Stimulated activated CD4-positive, alpha-beta T cell treated with anti-CD3 and anti-CD28 coated beads, Interleukin-1b, Interleukin-23, amount 100 ng/mL, for 24 hours (primary cell): ENCODE data around the gene AMOTL2.

Experiments
- DNase-seq, 4 experiments: peaks; one replicate each; pipeline ENCODE4 v3.0.0-alpha.2; 2020; ENCODE audit warnings: low read depth in 4 of 4, low spot score in 1 of 4

Gene AMOTL2

GRCh38 chr3:134336587-134336986 is 37.7 kb downstream of the AMOTL2 start:
- no peak for DNase-seq

GRCh38 chr3:134334901-134335280 is 39.4 kb downstream of the AMOTL2 start:
- no peak for DNase-seq

GRCh38 chr3:134334231-134334900 is 39.9 kb downstream of the AMOTL2 start:
- no peak for DNase-seq

GRCh38 chr3:134333522-134334181 is 40.6 kb downstream of the AMOTL2 start:
- no peak for DNase-seq

- no peak for DNase-seq
Observed at GRCh38 chr3:134332344-134332743, 41.9 kb downstream of the AMOTL2 start.

GRCh38 chr3:134331811-134332199 is 42.4 kb downstream of the AMOTL2 start:
- DNase-seq, result no peak

- DNase-seq, result no peak
Observed at GRCh38 chr3:134330883-134331810, 43.1 kb downstream of the AMOTL2 start.

- no peak for DNase-seq
Observed at GRCh38 chr3:134328846-134329245, 45.4 kb downstream of the AMOTL2 start.

- DNase-seq, result no peak
Observed at GRCh38 chr3:134328147-134328591, 46.1 kb downstream of the AMOTL2 start.

GRCh38 chr3:134327594-134327975 is 46.7 kb downstream of the AMOTL2 start:
- no peak for DNase-seq

- DNase-seq, result no peak
Observed at GRCh38 chr3:134326760-134327593, 47.3 kb downstream of the AMOTL2 start.

GRCh38 chr3:134326126-134326525 is 48.1 kb downstream of the AMOTL2 start:
- no peak for DNase-seq

- DNase-seq, result no peak
Observed at GRCh38 chr3:134325706-134326105, 48.5 kb downstream of the AMOTL2 start.

GRCh38 chr3:134325061-134325705 is 49.1 kb downstream of the AMOTL2 start:
- no peak for DNase-seq

- no peak for DNase-seq
Observed at GRCh38 chr3:134323966-134324962, 50.0 kb downstream of the AMOTL2 start.

GRCh38 chr3:134322286-134322685 is 52.0 kb downstream of the AMOTL2 start:
- no peak for DNase-seq

- DNase-seq, result no peak
Observed at GRCh38 chr3:134320749-134321148, 53.5 kb downstream of the AMOTL2 start.

GRCh38 chr3:134319931-134320330 is 54.3 kb downstream of the AMOTL2 start:
- DNase-seq, result no peak

GRCh38 chr3:134318166-134318565 is 56.1 kb downstream of the AMOTL2 start:
- no peak for DNase-seq
